ENCODE results near the gene BHLHE23.

BHLHE23 gene

GRCh38 chr20:62998449-62998848, 8.3 kb downstream of the BHLHE23 start:
- WGBS, result 79% methylated on average over 5 of the region's 5 CpGs
- no peak overlapping the region for H4K91ac ChIP-seq (ENCODE audit: low read length)

GRCh38 chr20:62997417-62998035, 9.2 kb downstream of the BHLHE23 start:
- H2BK120ac ChIP-seq (ENCODE audit: low read depth, low read length), result no peak overlapping the region
- H3K4me2 ChIP-seq (ENCODE audit: low read length, poor library complexity, severe bottlenecking), result no peak overlapping the region
- H3K4me1 ChIP-seq (ENCODE audit: control insufficient read depth, insufficient read depth, low read depth, low read length), result peaks cover 5% of the 10 kb centered on the region
- no peak overlapping the region for H2BK12ac ChIP-seq (ENCODE audit: low read length in 2 of 2)
- H3K36me3 ChIP-seq (ENCODE audit: control insufficient read depth in 1 of 2, insufficient read depth in 2 of 2, low read depth in 1 of 2, low read length in 2 of 2), result no peaks in the 10 kb centered on the region
- H3K4me3 ChIP-seq (ENCODE audit: insufficient read depth in 1 of 2, low read depth in 1 of 2, low read length in 2 of 2), result no peak overlapping the region
- H3K18ac ChIP-seq (ENCODE audit: low read depth in 1 of 2, low read length in 2 of 2), result no peak overlapping the region
- WGBS, result 63% methylated on average over 19 of the region's 20 CpGs
- H2AFZ ChIP-seq (ENCODE audit: low read depth, low read length), result no peak overlapping the region
- no peak overlapping the region for H3K23ac ChIP-seq (ENCODE audit: low read length in 2 of 2)
- no peak overlapping the region for H2AK5ac ChIP-seq (ENCODE audit: low read length, severe bottlenecking)
- H4K91ac ChIP-seq (ENCODE audit: low read length), result no peak overlapping the region
- peaks cover 5% of the 10 kb centered on the region for H3K9me3 ChIP-seq (ENCODE audit: control insufficient read depth, low read length)
- H4K8ac ChIP-seq (ENCODE audit: low read length), result no peak overlapping the region
- no peaks in the 10 kb centered on the region for H3K79me1 ChIP-seq (replicated peaks; ENCODE audit: low read length, poor library complexity, severe bottlenecking)
- no peak for DNase-seq
- no peak overlapping the region for H3K4ac ChIP-seq (ENCODE audit: low read depth in 1 of 2, low read length in 2 of 2)
- no peak overlapping the region for H2BK15ac ChIP-seq (ENCODE audit: low read depth, poor library complexity, severe bottlenecking)
- H3K27ac ChIP-seq (ENCODE audit: low read length, poor library complexity, severe bottlenecking), result no peak overlapping the region
- no peak overlapping the region for H3K14ac ChIP-seq (ENCODE audit: low read length in 2 of 2)
- peaks cover 83 to 92% of the 10 kb centered on the region in 2 experiments for H3K27me3 ChIP-seq (ENCODE audit: control insufficient read depth in 1 of 2, insufficient read depth in 1 of 2, low read length in 2 of 2)
- no peak overlapping the region for H2BK5ac ChIP-seq (ENCODE audit: low read depth, low read length, poor library complexity, severe bottlenecking)
- no peak overlapping the region for H3K9ac ChIP-seq (ENCODE audit: low read length)

More at GRCh38 chr20:62998449-62998848, 8.3 kb downstream of the BHLHE23 start:
- no peak overlapping the region for H3K23ac ChIP-seq (ENCODE audit: low read length in 2 of 2)
- peaks cover 5% of the 10 kb centered on the region for H3K9me3 ChIP-seq (ENCODE audit: control insufficient read depth, low read length)
- no peak overlapping the region for H2BK5ac ChIP-seq (ENCODE audit: low read depth, low read length, poor library complexity, severe bottlenecking)
- no peaks in the 10 kb centered on the region for H3K36me3 ChIP-seq (ENCODE audit: control insufficient read depth in 1 of 2, insufficient read depth in 2 of 2, low read depth in 1 of 2, low read length in 2 of 2)
- no peak overlapping the region for H3K18ac ChIP-seq (ENCODE audit: low read depth in 1 of 2, low read length in 2 of 2)
- H2BK15ac ChIP-seq (ENCODE audit: low read depth, poor library complexity, severe bottlenecking), result no peak overlapping the region
- H3K79me1 ChIP-seq (replicated peaks; ENCODE audit: low read length, poor library complexity, severe bottlenecking), result no peaks in the 10 kb centered on the region
- H3K14ac ChIP-seq (ENCODE audit: low read length in 2 of 2), result peak overlapping the region in 1 of 2 experiments; percentile 1
- peaks cover 5% of the 10 kb centered on the region for H3K4me1 ChIP-seq (ENCODE audit: control insufficient read depth, insufficient read depth, low read depth, low read length)
- H3K9ac ChIP-seq (ENCODE audit: low read length), result no peak overlapping the region
- peaks cover 87 to 96% of the 10 kb centered on the region in 2 experiments for H3K27me3 ChIP-seq (ENCODE audit: control insufficient read depth in 1 of 2, insufficient read depth in 1 of 2, low read length in 2 of 2)
- H2BK120ac ChIP-seq (ENCODE audit: low read depth, low read length), result no peak overlapping the region
- H2BK12ac ChIP-seq (ENCODE audit: low read length in 2 of 2), result no peak overlapping the region
- H2AFZ ChIP-seq (ENCODE audit: low read depth, low read length), result no peak overlapping the region
- H3K4me3 ChIP-seq (ENCODE audit: insufficient read depth in 1 of 2, low read depth in 1 of 2, low read length in 2 of 2), result peak overlapping the region in 1 of 2 experiments; percentile 14
- no peak overlapping the region for H3K27ac ChIP-seq (ENCODE audit: low read length, poor library complexity, severe bottlenecking)
- DNase-seq, result no peak
- H2AK5ac ChIP-seq (ENCODE audit: low read length, severe bottlenecking), result no peak overlapping the region
- no peak overlapping the region for H3K4me2 ChIP-seq (ENCODE audit: low read length, poor library complexity, severe bottlenecking)
- no peak overlapping the region for H3K4ac ChIP-seq (ENCODE audit: low read depth in 1 of 2, low read length in 2 of 2)
- H4K8ac ChIP-seq (ENCODE audit: low read length), result no peak overlapping the region

GRCh38 chr20:62996596-62996982, 10.2 kb downstream of the BHLHE23 start:
- peaks cover 83 to 92% of the 10 kb centered on the region in 2 experiments for H3K27me3 ChIP-seq (ENCODE audit: control insufficient read depth in 1 of 2, insufficient read depth in 1 of 2, low read length in 2 of 2)
- no peak overlapping the region for H3K23ac ChIP-seq (ENCODE audit: low read length in 2 of 2)
- H2BK120ac ChIP-seq (ENCODE audit: low read depth, low read length), result no peak overlapping the region
- WGBS, result 87% methylated on average over 12 of the region's 14 CpGs
- peaks cover 5% of the 10 kb centered on the region for H3K9me3 ChIP-seq (ENCODE audit: control insufficient read depth, low read length)
- no peak for DNase-seq
- peaks cover 5% of the 10 kb centered on the region for H3K4me1 ChIP-seq (ENCODE audit: control insufficient read depth, insufficient read depth, low read depth, low read length)
- no peak overlapping the region for H3K14ac ChIP-seq (ENCODE audit: low read length in 2 of 2)
- no peak overlapping the region for H3K4me2 ChIP-seq (ENCODE audit: low read length, poor library complexity, severe bottlenecking)
- H2BK15ac ChIP-seq (ENCODE audit: low read depth, poor library complexity, severe bottlenecking), result no peak overlapping the region
- H2AFZ ChIP-seq (ENCODE audit: low read depth, low read length), result no peak overlapping the region
- H3K4me3 ChIP-seq (ENCODE audit: insufficient read depth in 1 of 2, low read depth in 1 of 2, low read length in 2 of 2), result no peak overlapping the region
- H3K9ac ChIP-seq (ENCODE audit: low read length), result no peak overlapping the region
- no peak overlapping the region for H4K91ac ChIP-seq (ENCODE audit: low read length)
- no peak overlapping the region for H3K4ac ChIP-seq (ENCODE audit: low read depth in 1 of 2, low read length in 2 of 2)
- no peak overlapping the region for H2BK5ac ChIP-seq (ENCODE audit: low read depth, low read length, poor library complexity, severe bottlenecking)
- no peak overlapping the region for H2AK5ac ChIP-seq (ENCODE audit: low read length, severe bottlenecking)
- H3K36me3 ChIP-seq (ENCODE audit: control insufficient read depth in 1 of 2, insufficient read depth in 2 of 2, low read depth in 1 of 2, low read length in 2 of 2), result no peaks in the 10 kb centered on the region
- H3K18ac ChIP-seq (ENCODE audit: low read depth in 1 of 2, low read length in 2 of 2), result no peak overlapping the region
- no peak overlapping the region for H4K8ac ChIP-seq (ENCODE audit: low read length)
- no peak overlapping the region for H3K27ac ChIP-seq (ENCODE audit: low read length, poor library complexity, severe bottlenecking)
- no peak overlapping the region for H2BK12ac ChIP-seq (ENCODE audit: low read length in 2 of 2)
- H3K79me1 ChIP-seq (replicated peaks; ENCODE audit: low read length, poor library complexity, severe bottlenecking), result no peaks in the 10 kb centered on the region

- no peak for DNase-seq
- Histone ChIP-seq H3K4me3 (ENCODE audit: insufficient read depth in 1 of 2, low read depth in 1 of 2, low read length in 2 of 2) (no peak overlapping the region), H4K91ac (ENCODE audit: low read length) (no peak overlapping the region), H3K4ac (ENCODE audit: low read depth in 1 of 2, low read length in 2 of 2) (no peak overlapping the region), H3K27ac (ENCODE audit: low read length, poor library complexity, severe bottlenecking) (no peak overlapping the region), H2BK15ac (ENCODE audit: low read depth, poor library complexity, severe bottlenecking) (no peak overlapping the region), H3K9ac (ENCODE audit: low read length) (no peak overlapping the region), H2BK5ac (ENCODE audit: low read depth, low read length, poor library complexity, severe bottlenecking) (no peak overlapping the region), H3K27me3 (ENCODE audit: control insufficient read depth in 1 of 2, insufficient read depth in 1 of 2, low read length in 2 of 2) (peaks cover 84 to 93% of the 10 kb centered on the region in 2 experiments), H3K18ac (ENCODE audit: low read depth in 1 of 2, low read length in 2 of 2) (no peak overlapping the region), H2BK120ac (ENCODE audit: low read depth, low read length) (no peak overlapping the region), H4K8ac (ENCODE audit: low read length) (no peak overlapping the region), H2AK5ac (ENCODE audit: low read length, severe bottlenecking) (no peak overlapping the region), H2AFZ (ENCODE audit: low read depth, low read length) (no peak overlapping the region), H3K4me2 (ENCODE audit: low read length, poor library complexity, severe bottlenecking) (no peak overlapping the region), H2BK12ac (ENCODE audit: low read length in 2 of 2) (no peak overlapping the region), H3K4me1 (ENCODE audit: control insufficient read depth, insufficient read depth, low read depth, low read length) (peaks cover 5% of the 10 kb centered on the region), H3K14ac (ENCODE audit: low read length in 2 of 2) (no peak overlapping the region), H3K79me1 (replicated peaks; ENCODE audit: low read length, poor library complexity, severe bottlenecking) (no peaks in the 10 kb centered on the region), H3K36me3 (ENCODE audit: control insufficient read depth in 1 of 2, insufficient read depth in 2 of 2, low read depth in 1 of 2, low read length in 2 of 2) (no peaks in the 10 kb centered on the region), H3K23ac (ENCODE audit: low read length in 2 of 2) (no peak overlapping the region), H3K9me3 (ENCODE audit: control insufficient read depth, low read length) (peaks cover 5% of the 10 kb centered on the region)
- WGBS, result 85% methylated on average over 25 of the region's 25 CpGs
Observed at GRCh38 chr20:62995898-62996595, 10.7 kb downstream of the BHLHE23 start.
